ENCODE measurements around the gene STK4. TPM values are rescaled to one million over a fixed set of nuclear protein-coding genes. Genes with fewer than 3 reads are reported as not detected.

The STK4 gene
- total and polyA plus RNA-seq, 5 donors = 4.6 to 14.4 (median 13.8) TPM

DNA sequence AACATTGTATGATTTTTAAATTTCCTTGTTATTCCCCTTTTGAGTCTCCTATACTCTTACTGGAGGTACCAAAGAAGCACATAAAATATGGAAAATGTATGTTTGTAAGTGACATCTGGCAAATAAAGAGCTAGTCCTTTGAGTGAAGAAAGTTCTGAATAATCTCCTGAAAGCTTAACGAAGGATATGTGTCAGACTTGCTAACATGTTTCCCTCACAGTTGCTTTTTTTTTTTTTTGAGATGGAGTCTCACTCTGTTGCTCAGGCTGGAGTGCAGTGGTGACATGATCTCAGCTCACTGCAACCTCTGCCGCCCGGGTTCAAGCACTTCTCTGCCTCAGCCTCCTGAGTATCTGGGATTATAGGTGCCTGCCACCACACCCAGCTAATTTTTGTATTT lies 63.6 kb downstream of the STK4 start:
- no peaks in the 10 kb centered on the region for H3K9me3 ChIP-seq (ENCODE audit: control insufficient read depth, low read length)
- intact Hi-C loops (cut with DNase I) = no loop called here
- ATAC-seq (no peak), DNase-seq (no peak)
- H3K4me1 ChIP-seq (ENCODE audit: control insufficient read depth, insufficient read depth, low read length) = no peaks in the 10 kb centered on the region
- no peak overlapping the region for H3K4me3 ChIP-seq (ENCODE audit: low read length)
- H3K27ac ChIP-seq (ENCODE audit: low read length) = no peak overlapping the region
- WGBS = 98% methylated on average over 3 of the region's 3 CpGs
- H3K27me3 ChIP-seq (ENCODE audit: control insufficient read depth, insufficient read depth) = no peaks in the 10 kb centered on the region

GRCh38 chr20:45032276-45032675 lies 66.0 kb downstream of the STK4 start:
- Histone ChIP-seq H3K27ac (ENCODE audit: low read length) (no peak overlapping the region), H3K9me3 (ENCODE audit: control insufficient read depth, low read length) (no peaks in the 10 kb centered on the region), H3K4me1 (ENCODE audit: control insufficient read depth, insufficient read depth, low read length) (peaks cover 4% of the 10 kb centered on the region), H3K4me3 (ENCODE audit: low read length) (no peak overlapping the region), H3K27me3 (ENCODE audit: control insufficient read depth, insufficient read depth) (no peaks in the 10 kb centered on the region)
- intact Hi-C loops (cut with DNase I) = no loop called here
- DNase-seq = no peak
- no peak for ATAC-seq
- 92% methylated on average over 2 of the region's 2 CpGs for WGBS

- H3K4me3 ChIP-seq (ENCODE audit: low read length) = no peak overlapping the region
- H3K27ac ChIP-seq (ENCODE audit: low read length) = no peak overlapping the region
- peaks cover 4% of the 10 kb centered on the region for H3K4me1 ChIP-seq (ENCODE audit: control insufficient read depth, insufficient read depth, low read length)
- ATAC-seq (no peak), DNase-seq (no peak)
- no peaks in the 10 kb centered on the region for H3K9me3 ChIP-seq (ENCODE audit: control insufficient read depth, low read length)
- H3K27me3 ChIP-seq (ENCODE audit: control insufficient read depth, insufficient read depth) = no peaks in the 10 kb centered on the region
- 90% methylated on average over 3 of the region's 3 CpGs for WGBS
- intact Hi-C loops (cut with DNase I) = no loop called here
Observed at GRCh38 chr20:45032781-45033180, 66.5 kb downstream of the STK4 start.

DNA sequence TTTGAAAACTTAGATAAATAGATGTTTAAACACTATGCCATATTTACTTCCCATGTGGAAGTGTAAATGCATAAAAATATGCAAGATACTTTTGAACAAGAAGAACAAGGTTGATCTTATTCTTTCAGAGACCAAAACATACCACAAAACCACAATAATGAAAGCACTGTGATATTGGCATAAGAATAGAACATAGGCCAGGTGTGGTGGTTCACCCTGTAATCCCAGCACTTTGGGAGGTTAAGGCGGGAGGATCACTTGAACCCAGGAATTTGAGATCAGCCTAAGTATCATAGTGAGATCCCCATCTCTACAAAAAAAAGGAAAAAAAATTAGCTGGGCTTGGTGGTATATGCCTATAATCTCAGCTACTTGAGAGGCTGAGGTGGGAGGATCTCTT lies 68.1 kb downstream of the STK4 start:
- DNase-seq = no peak
- Histone ChIP-seq H3K27ac (ENCODE audit: low read length) (no peak overlapping the region), H3K27me3 (ENCODE audit: control insufficient read depth, insufficient read depth) (no peaks in the 10 kb centered on the region), H3K4me1 (ENCODE audit: control insufficient read depth, insufficient read depth, low read length) (peaks cover 4% of the 10 kb centered on the region), H3K4me3 (ENCODE audit: low read length) (no peak overlapping the region), H3K9me3 (ENCODE audit: control insufficient read depth, low read length) (no peaks in the 10 kb centered on the region)
- 96% methylated on average over 1 of the region's 1 CpG for WGBS
- ATAC-seq = no peak
- intact Hi-C loops (cut with DNase I) = no loop called here

- Histone ChIP-seq H3K9me3 (ENCODE audit: control insufficient read depth, low read length) (no peaks in the 10 kb centered on the region), H3K4me1 (ENCODE audit: control insufficient read depth, insufficient read depth, low read length) (peaks cover 4% of the 10 kb centered on the region), H3K27me3 (ENCODE audit: control insufficient read depth, insufficient read depth) (no peaks in the 10 kb centered on the region), H3K27ac (ENCODE audit: low read length) (no peak overlapping the region), H3K4me3 (ENCODE audit: low read length) (no peak overlapping the region)
- intact Hi-C loops (cut with DNase I) = no loop called here
- WGBS = 89% methylated on average over 10 of the region's 10 CpGs
- no peak for ATAC-seq
- DNase-seq = peak in 1 of 3 donors; percentile 31
Observed at GRCh38 chr20:45036044-45036755, 69.9 kb downstream of the STK4 start.

- peak in 2 of 3 donors; percentile 28 to 44 for DNase-seq
- no peak overlapping the region for H3K4me3 ChIP-seq (ENCODE audit: low read length)
- WGBS = 71% methylated on average over 1 of the region's 1 CpG
Observed at GRCh38 chr20:45037050-45037449, 70.7 kb downstream of the STK4 start.

DNA sequence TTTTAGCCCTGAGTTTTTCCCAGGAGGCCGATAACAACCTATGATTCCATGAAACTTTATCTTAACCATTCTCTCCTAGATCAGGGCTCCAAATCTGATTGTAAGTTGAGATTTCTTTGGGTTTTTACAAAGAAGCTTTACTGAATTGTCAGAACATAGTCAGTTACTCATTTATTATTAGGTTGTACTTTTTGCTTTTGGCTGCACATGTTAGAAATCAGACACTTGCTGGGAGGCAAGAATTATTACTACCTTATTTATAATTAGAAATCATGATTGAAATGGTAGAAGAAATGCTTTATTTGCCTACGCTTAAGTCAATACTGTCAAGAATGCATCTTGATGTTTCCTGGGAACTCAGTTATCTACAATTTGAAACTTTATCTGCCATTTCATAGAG lies 71.3 kb downstream of the STK4 start:
- WGBS = 73% methylated on average over 2 of the region's 2 CpGs

More at GRCh38 chr20:45037050-45037449, 70.7 kb downstream of the STK4 start:
- Histone ChIP-seq H3K27me3 (ENCODE audit: control insufficient read depth, insufficient read depth) (no peaks in the 10 kb centered on the region), H3K4me1 (ENCODE audit: control insufficient read depth, insufficient read depth, low read length) (peaks cover 4% of the 10 kb centered on the region), H3K9me3 (ENCODE audit: control insufficient read depth, low read length) (no peaks in the 10 kb centered on the region), H3K27ac (ENCODE audit: low read length) (no peak overlapping the region)
- ATAC-seq = peak; percentile 75 to 93
- intact Hi-C loops (cut with DNase I) = no loop called here

DNA sequence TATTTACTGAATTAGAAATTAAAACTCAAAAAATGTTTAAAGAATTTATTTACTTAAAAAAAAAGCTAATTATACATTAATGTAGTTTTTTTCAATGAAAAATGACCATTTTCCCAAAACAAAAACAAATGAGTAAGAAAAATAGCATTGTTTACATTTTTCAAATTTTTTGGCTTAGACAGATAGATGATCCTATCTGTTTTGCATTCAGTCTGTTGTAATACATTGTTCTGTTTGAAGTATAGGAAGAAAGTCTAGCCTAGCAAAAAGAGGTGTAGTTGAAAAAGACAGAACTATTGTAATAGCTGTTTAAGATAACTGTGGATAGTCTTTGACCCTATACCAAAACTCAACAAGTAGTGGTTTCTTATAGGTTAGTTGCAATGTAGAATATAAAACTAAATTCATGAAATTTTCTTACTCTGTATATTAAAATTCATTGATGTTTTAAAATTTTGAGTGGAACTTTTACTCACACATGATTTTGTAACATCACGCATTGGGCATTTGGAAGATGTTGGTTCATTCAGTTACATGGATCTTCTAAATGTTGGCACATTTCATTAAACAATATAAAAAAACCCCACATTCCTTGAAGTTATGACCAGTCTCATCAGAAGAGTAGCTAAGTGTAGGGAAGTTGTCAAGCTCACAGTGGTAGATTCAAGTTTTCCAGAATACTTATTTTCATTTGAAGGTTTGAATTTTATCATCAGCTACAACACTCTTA lies 72.6 kb downstream of the STK4 start:
- H3K4me1 ChIP-seq (ENCODE audit: control insufficient read depth, insufficient read depth, low read length) = peaks cover 4% of the 10 kb centered on the region
- ATAC-seq = no peak
- WGBS = 97% methylated on average over 1 of the region's 1 CpG

More for the DNA sequence above, 71.3 kb downstream of the STK4 start:
- Histone ChIP-seq H3K4me3 (ENCODE audit: low read length) (no peak overlapping the region), H3K27ac (ENCODE audit: low read length) (no peak overlapping the region), H3K9me3 (ENCODE audit: control insufficient read depth, low read length) (no peaks in the 10 kb centered on the region), H3K4me1 (ENCODE audit: control insufficient read depth, insufficient read depth, low read length) (peaks cover 4% of the 10 kb centered on the region), H3K27me3 (ENCODE audit: control insufficient read depth, insufficient read depth) (no peaks in the 10 kb centered on the region)
- no peak for ATAC-seq
- intact Hi-C loops (cut with DNase I) = no loop called here
- DNase-seq = no peak

DNA sequence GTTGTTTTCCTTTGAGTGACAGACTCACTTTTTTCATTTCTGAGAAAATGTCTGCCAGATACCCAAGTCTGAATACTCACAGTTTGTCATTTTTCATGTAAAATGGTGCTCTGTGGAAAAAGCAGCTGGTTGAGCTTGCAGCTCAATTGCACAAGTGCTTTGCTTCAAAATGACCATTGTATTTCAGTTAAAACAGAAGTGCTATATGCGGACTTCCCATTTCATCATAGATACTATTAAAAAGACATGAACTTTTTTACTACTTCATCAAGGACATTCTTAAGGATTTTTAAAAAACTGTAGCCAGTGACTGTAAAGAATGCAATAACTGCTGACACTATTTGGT lies 73.1 kb downstream of the STK4 start:
- 82% methylated on average over 1 of the region's 1 CpG for WGBS
- Histone ChIP-seq H3K4me1 (ENCODE audit: control insufficient read depth, insufficient read depth, low read length) (peaks cover 4% of the 10 kb centered on the region), H3K27ac (ENCODE audit: low read length) (no peak overlapping the region), H3K9me3 (ENCODE audit: control insufficient read depth, low read length) (no peaks in the 10 kb centered on the region), H3K4me3 (ENCODE audit: low read length) (no peak overlapping the region), H3K27me3 (ENCODE audit: control insufficient read depth, insufficient read depth) (no peaks in the 10 kb centered on the region)
- intact Hi-C loops (cut with DNase I) = no loop called here
- no peak for ATAC-seq
- DNase-seq = no peak

More for the DNA sequence above, 72.6 kb downstream of the STK4 start:
- Histone ChIP-seq H3K9me3 (ENCODE audit: control insufficient read depth, low read length) (no peaks in the 10 kb centered on the region), H3K27me3 (ENCODE audit: control insufficient read depth, insufficient read depth) (no peaks in the 10 kb centered on the region), H3K27ac (ENCODE audit: low read length) (no peak overlapping the region), H3K4me3 (ENCODE audit: low read length) (no peak overlapping the region)
- intact Hi-C loops (cut with DNase I) = no loop called here
- DNase-seq = no peak

DNA sequence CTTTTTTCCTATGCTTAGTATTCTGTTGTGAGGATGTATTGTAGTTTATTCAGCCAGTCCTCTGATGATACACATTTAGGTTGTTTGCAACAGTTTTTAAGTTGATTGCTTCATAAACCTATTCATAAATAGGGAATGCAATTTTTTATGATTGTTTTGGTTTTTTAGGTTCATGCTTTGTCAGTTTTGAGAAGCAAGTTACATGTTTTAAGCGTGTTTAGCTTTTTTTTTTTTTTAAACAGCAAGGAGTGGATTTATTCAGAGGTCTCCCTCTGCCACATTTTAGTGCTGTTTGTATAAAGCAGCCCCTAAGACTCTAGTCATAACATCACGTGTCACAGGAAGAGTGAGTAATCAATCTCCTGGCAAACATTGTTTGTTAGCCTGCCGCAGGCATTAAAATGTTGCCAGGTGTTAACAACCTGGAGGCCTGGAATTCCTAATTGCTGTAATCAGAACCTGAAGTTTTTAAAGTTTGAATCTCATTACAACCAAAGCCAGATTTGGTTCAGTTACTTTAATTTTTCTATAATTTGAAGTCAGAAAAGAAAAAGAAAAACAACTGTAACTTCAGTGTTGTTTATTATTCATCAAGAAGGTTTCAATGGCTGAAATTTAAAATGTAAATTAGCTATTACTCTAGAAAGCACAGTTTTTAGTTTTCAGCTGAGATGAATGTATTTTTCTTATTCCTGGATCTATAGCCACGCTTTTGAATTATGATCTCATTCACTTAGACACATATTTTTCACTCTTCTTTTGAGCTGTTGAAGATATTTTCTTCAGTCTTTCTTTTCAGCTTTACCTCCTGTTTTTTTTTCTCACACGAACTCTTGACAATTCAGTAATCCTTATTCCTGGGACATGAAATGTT lies 75.4 kb downstream of the STK4 start:
- WGBS = 66% methylated on average over 5 of the region's 5 CpGs
- intact Hi-C loops (cut with DNase I) = loop anchor here in 3 of 4 donors (10.0 kb wide), 2 partner anchors 53 to 253 kb away; no protein-coding TSS in a partner anchor
- Histone ChIP-seq H3K27ac (ENCODE audit: low read length) (no peak overlapping the region), H3K27me3 (ENCODE audit: control insufficient read depth, insufficient read depth) (no peaks in the 10 kb centered on the region), H3K4me1 (ENCODE audit: control insufficient read depth, insufficient read depth, low read length) (peaks cover 4% of the 10 kb centered on the region), H3K4me3 (ENCODE audit: low read length) (no peak overlapping the region), H3K9me3 (ENCODE audit: control insufficient read depth, low read length) (no peaks in the 10 kb centered on the region)
- DNase-seq (no peak), ATAC-seq (no peak)

- intact Hi-C loops (cut with DNase I) = loop anchor here in 3 of 4 donors (10.0 kb wide), 2 partner anchors 52 to 252 kb away; no protein-coding TSS in a partner anchor
- DNase-seq (no peak), ATAC-seq (no peak)
- Histone ChIP-seq H3K27ac (ENCODE audit: low read length) (no peak overlapping the region), H3K4me1 (ENCODE audit: control insufficient read depth, insufficient read depth, low read length) (no peaks in the 10 kb centered on the region), H3K27me3 (ENCODE audit: control insufficient read depth, insufficient read depth) (no peaks in the 10 kb centered on the region), H3K4me3 (ENCODE audit: low read length) (no peak overlapping the region), H3K9me3 (ENCODE audit: control insufficient read depth, low read length) (no peaks in the 10 kb centered on the region)
- 91% methylated on average over 1 of the region's 1 CpG for WGBS
Observed at GRCh38 chr20:45042978-45043377, 76.7 kb downstream of the STK4 start.
